SH-SY5Y (cell line): Measurements from ENCODE around the gene PARVG.

Experiments
- GATA2 ChIP-seq: IDR thresholded peaks from 2 replicates; pipeline ENCODE4 v1.6.1; 2011; ENCODE audit warnings: mild to moderate bottlenecking, low read depth, low read length
- GATA3 ChIP-seq: IDR thresholded peaks from 2 replicates; pipeline ENCODE4 v1.6.1; 2011; ENCODE audit warnings: low read depth, mild to moderate bottlenecking, low read length, moderate library complexity

Gene PARVG

DNA sequence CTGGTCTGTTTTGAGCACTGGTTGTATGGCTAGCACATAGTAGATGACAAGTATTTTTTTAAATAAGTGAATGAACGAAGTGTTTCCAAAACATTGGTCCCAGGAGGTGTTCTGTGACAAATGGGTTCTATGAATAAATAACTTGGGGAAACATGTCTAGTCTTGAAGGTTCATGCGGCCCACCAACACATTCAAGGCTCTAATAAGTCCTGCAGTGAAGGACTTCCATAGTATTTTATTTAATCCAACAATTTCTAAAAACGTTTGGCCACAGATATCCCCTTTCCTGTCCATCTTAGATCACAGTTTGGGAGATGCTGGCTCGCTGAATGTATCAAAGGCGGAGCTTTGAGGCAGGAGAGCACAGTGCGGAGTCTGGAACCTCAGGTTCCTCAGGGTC, 22.5 kb downstream of the PARVG start:
- no peak for TF ChIP-seq GATA3
- TF ChIP-seq GATA2, result no peak

DNA sequence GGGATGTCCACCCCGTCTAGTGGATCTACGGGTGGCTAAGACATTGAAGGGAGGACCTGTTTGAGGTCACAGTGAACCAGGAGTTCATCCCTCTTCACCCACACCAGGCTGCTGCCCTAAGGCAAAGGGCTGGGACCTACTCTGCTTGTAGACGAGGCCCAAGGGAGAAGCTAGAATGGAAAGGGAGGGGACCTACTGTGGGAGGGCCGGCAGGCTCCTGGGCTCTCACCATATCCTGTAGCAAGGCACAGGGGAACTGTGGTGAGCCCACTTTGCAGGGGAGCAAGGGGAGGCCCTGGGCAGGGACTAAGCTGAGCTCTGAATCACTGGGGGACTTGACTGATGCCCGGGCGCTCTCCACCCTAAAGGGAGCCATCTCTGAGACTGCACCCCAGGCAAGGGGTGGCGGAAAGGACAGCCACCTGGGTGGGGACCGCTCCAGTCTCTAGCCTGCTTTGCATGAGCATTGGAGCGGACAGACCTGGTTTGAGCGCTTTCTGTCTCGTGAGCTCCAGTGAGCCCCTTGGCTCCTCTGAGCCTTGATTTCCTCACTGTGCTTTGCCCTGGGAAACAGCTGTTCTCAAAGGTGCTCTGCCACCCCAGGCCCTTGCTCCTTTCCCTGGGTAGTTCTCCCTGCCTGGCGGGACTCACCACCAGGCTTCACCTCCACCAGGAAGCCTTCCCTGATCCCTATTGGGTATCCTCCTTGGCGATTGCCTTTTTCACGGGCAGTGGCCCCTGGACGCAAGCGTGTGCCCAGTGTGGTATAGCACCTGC, 24.2 kb downstream of the PARVG start:
- TF ChIP-seq GATA3 (no peak), GATA2 (no peak)

DNA sequence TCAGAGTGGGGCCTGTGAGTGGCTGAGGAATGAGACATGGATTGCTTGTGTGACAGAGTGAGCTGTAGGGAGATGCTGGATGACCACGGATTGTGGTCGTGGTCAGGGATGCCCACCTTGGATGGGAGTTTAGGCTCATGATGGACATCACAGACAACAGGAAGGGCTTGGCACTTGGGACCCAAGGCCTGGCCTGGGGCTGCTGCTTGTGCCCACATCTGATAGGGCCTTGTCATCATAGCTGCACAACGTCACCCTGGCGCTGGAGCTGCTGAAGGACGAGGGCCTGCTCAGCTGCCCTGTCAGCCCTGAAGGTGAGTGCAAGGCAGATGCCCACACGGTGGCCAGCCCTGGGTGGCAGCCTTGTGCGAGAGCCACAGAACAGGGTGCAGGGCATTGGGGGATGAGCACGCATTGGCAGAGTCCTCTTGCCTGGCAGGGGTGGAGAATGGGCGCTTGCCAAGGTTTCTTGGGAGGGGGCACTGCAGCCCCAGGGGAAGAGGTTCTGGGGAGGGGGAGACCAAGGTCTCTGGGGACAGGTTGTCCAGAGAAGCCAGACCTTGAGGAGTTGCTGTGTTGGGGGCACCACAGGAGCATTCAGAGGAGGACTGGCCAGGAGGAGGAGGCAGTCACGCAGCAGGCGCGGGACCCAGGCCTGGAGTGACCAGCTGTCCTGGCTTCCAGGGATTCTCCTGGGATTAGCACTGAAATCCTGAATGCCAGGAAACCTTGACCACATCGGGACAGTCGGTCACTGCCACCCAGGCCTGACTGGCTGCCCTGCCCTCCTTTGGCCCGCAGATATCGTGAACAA, 25.0 kb downstream of the PARVG start:
- TF ChIP-seq GATA3 (no peak), GATA2 (no peak)

DNA sequence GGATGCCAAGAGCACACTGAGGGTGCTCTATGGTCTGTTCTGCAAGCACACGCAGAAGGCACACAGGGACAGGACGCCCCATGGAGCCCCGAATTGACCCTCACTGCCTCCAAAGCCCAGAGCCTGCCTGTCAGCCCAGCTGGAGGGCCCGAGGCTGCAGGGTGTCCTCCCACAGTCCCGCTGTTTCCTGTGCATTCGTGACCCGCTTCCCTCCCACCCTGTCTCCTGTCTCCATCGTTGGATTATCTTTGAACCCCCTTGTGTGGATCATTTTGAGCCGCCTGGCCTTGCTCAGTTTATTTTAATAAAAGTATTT, 25.6 kb downstream of the PARVG start:
- TF ChIP-seq GATA2, result no peak
- TF ChIP-seq GATA3, result no peak

DNA sequence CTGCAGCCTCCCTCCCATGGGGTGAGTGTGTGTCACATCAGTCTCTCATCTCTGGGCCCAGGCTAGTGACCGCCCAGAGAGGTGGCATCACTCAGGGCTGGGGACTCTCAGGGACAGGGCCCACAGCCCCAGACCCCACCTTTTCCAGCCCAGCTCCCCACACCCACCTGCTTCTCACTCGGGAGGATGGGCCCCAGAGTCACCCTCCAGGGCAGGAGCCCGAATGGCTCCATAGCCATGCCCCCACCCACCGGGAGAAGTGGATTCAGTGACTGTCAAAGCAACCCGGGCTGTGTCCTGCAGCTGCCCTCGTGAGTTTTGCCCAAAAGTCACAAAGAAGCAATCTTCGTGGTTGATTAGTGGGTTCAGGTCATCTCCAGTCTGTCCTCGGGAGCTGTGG, 26.0 kb downstream of the PARVG start:
- TF ChIP-seq GATA3, result no peak
- no peak for TF ChIP-seq GATA2

DNA sequence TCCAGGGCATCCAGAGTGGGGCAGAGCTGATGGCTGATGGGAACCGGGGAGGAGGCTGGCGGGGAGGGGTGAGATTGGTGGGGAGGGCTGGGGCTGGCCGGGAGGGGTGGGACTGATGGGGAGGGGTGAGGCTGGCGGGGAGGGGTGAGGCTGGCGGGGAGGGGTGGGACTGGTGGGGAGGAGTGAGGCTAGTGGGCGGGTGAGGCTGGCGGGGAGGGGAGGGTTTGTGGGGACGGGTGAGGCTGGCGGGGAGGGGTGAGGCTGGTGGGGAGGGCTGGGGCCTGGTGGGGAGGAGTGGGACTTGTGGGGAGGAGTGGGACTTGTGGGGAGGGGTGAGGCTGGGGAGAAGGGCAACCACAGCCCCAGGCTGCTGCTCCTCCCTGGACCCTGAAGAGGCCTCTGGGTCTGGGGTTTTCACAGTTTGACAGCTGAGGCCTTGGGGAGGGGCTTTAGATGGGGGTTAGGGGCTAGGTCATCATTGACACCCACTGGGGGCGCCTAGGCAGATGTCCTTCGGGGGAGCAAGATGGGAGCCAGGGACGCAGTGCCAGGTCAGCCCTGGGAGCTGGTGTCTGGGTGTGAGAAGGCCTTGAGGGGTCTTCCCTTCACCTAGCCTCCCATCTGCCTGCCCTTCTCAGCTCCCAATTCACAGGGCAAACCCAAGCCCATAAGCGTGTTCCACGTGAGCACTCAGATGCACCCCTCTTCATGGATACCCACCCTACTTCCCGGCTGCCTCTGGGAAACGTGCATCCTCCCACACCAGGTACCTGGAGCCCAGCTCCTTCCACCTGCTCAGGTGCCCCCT, 26.7 kb downstream of the PARVG start:
- TF ChIP-seq GATA3 (no peak), GATA2 (no peak)

DNA sequence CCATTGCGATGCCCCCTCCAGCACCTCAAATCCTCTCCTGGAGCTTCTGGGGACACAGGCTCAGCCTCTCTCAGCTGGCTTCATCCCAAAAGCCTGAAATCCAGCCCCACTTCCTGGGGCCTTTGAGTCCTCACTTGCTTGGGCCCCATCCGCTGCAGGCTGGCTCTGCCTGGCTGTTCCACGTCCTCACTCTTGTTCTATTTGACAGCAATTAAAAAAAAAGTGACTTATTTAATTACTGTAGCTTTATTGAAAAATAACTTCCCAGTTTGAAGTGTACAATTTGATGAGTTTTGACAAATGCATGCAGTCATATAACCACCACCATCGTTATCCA, 27.2 kb downstream of the PARVG start:
- TF ChIP-seq GATA3, result no peak
- no peak for TF ChIP-seq GATA2

DNA sequence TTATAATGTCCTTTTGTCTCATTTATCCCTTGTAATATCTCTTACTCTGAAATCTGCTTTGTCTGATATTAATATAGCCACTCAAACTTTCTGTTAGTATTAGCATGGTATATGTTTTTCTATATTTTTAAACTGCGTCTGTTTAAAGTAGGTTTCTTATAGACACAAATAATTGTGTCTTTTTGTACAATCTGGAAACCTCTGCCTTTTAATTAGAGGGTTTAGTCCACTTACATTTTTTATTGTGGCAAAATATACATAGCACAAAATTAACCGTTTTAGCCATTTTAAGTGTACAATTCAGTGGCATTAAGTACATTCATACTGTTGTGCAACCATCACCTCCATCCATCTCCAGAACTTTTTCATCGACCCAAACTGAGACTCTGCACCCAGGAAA, 28.6 kb downstream of the PARVG start:
- TF ChIP-seq GATA2 (no peak), GATA3 (no peak)

DNA sequence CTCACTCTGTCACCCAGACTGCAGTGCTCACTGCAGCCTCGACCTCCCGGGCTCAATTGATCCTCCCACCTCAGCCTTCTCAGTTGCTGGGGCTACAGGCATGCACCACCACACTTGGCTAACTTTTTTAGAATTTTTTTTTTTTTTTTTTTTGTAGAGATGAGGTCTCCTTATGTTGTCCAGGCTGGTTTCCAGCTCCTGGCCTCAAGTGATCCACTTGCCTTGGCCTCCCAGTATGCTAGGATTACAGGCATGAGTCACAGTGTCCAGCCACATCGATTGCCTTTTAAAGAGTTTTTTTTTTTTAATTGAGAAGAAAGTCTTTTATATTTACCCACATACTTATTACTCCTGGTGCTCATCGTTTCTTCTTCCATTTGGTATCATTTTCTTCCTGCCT, 30.0 kb downstream of the PARVG start:
- no peak for TF ChIP-seq GATA3
- TF ChIP-seq GATA2, result no peak

DNA sequence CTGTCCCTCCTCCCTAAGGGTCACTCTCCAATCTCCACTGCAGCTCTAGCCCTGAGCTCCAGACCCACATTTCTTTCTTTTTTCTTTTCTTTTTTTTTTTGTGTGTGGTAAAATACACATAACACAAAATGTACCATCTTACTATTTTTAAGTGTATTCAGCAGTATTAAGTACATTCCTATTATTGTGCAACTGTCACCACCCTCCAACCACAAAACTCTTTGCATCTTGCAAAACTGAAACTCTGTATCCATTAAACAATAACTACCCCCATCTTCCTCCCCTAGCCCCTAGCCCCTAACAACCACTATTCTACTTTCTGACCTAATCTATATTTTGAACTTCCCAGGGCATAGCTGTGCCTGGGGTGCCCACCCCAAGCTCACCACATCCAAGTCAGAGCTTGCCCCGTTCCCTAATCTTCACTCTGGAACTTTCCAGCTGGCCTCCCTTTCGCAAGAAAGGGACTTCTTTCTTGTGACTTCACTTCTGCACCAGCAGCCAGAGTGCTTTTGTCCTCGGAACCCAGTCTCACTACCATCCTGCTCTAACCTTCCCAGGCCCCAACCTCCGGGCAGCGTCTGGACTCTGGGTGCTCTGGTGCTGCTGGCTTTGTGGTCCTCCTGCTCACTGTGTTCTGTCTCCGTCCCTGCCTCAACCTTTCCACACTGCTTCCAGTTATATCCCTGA, 30.7 kb downstream of the PARVG start:
- TF ChIP-seq GATA3, result no peak
- TF ChIP-seq GATA2, result no peak

DNA sequence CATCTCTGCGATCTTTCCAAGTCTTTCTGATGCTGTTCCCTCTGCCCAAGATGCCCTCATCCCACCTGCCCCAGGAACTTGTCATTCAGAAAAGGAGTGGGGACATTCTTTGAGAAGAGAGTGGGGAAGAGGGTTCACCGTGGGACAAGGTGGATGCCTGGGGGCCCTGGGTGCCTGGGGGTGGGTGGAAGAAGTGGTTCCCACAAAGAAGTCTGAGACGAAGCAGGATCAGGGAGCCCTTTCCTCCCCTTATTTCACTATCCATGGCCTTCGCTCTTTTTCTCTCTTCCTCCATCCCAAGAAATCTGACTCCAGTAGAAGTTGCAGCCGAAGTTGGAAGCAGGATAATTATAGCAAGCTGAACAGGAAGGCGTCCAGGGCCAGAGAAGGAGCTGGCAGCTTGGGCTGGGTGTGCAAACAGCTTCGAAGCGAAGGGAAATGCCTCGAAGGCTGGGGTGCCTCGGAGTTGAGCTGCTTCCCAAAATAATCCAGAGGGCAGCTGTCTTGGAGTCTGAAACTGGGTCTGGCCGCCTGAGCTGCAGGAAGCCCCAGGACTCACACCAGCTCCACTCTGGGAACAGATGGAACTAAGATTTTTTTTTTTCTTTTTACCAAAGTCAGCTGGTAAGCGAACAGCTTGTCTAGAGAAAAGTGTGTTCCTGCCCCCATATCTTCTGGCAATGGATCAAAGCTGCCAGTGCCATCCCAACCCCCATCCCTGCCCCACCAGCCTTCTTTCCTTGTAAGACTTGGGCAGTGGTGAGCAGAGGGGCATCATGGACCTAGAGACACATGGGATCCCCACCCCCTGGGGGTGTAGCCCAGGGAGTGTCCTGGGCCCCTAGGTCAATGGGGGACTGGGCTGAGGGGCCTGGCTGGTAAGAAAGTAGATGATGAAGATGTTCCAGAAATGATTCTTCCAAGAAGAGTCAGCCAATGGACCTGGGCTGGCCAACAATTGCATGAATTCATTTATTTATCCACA, 31.5 kb downstream of the PARVG start:
- TF ChIP-seq GATA2 (no peak), GATA3 (no peak)

DNA sequence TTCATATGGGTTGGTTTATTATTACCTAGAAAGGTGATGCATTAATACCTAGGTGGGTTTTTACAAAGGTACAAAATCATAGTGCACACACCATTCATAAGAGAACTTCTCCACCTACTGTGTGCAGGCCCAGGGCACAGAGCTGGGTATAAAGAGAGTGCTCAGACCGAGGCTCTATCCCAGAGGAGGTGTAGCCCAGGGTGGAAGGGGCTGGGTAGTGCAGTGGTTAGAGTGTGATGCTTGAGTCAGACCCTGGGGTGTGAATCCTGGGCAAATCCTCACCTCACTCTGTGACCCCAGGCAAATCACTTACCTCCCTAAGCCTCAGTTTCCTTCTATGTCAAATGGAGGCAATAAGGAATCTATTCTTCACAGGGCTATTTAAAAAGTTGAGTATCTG, 32.2 kb downstream of the PARVG start:
- TF ChIP-seq GATA3, result no peak
- no peak for TF ChIP-seq GATA2

DNA sequence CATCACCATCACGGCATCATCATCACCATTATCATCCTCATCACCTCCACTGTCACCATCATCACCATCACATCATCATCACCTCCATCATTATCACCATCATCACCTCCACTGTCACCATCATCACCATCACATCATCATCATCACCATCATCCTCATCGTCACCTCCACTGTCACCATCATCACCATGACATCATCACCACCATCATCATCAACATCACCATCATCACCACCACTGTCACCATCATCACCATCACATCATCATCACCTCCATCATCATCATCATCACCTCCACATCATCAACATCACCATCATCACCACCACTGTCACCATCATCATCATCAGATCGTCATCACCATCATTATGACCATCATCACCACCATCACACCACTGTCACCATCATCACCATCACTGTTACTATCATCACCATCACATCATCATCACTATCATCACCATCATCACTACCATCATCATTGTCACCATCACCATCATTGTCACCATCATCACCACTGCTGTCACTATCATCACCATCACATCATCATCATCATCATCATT, 32.8 kb downstream of the PARVG start:
- no peak for TF ChIP-seq GATA3
- no peak for TF ChIP-seq GATA2

DNA sequence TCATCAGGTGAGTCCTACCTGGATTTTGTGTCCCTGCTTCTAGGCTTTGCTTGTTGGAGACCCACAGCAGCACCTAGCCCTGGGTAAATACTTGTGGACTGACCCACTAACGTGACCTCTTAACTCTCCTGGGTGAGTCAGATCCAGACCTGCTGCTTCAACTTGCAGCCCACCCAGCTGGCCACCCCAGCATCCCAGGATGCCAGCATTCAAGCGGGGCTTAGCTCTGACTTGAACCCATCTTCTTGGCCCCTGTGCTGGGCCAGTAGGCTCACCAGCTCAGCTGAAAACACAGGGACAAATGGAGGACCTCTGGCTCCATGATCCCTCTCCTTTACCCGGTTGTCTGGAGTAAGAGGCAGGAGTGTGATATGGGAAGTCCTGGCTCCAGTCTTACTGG, 33.5 kb downstream of the PARVG start:
- TF ChIP-seq GATA3 (no peak), GATA2 (no peak)

DNA sequence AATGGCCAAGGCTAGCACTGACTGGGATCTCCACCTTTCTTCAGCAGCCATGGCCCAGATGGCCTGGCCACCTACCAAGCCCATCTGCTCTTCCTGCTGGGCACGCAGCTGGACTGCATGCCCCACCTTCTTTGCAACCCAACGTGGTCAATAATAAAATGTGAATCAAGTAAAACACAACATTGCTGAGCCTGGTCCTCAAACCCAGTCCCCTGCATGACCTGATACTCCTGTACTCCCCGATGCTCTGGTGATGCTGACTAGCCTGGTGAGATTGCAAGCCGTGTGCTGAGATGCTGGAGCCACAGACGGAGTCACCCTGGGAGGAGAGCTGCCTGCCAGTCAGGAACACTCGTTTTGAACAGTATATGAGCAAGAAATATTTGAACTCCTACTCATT, 34.0 kb downstream of the PARVG start:
- no peak for TF ChIP-seq GATA2
- TF ChIP-seq GATA3, result no peak
